ENCODE results near the gene POLR3H. TPM values are rescaled to one million over a fixed set of nuclear protein-coding genes. Genes with fewer than 3 reads are reported as not detected.
"Not testable (repeated sequence)": the region's sequence is repeated elsewhere in the genome, so short reads cannot be mapped to it uniquely, and the experiment has no call there.

Gene POLR3H
- total RNA-seq, 2 donors from 2014 or later = 17.6 to 38.1 TPM

DNA sequence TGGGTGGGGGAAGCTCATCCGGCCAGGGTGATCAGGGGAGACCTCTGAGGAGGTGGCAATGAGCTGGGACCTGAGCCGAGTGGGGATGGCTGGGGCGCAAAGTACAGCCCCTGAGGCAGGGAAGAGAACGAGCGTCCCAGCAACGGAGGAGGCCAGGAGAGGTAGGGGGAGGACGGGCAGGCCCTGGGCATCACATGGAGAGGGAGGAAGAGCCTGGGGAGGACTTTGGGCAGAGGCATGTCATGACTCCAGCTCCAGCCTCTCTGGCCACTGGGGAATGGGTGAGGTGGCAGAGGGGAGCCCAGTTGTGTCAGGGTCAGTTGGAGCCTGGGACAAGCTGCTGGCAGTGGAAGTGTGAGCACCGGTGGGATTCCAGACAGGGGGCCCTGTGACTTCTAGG is 33.8 kb upstream of the POLR3H start:
- H3K27me3 ChIP-seq (replicated peaks; ENCODE audit: insufficient read depth) = no peaks in the 10 kb centered on the region
- H3K36me3 ChIP-seq = peaks cover 39% of the 10 kb centered on the region
- TF ChIP-seq, protein P1, sequence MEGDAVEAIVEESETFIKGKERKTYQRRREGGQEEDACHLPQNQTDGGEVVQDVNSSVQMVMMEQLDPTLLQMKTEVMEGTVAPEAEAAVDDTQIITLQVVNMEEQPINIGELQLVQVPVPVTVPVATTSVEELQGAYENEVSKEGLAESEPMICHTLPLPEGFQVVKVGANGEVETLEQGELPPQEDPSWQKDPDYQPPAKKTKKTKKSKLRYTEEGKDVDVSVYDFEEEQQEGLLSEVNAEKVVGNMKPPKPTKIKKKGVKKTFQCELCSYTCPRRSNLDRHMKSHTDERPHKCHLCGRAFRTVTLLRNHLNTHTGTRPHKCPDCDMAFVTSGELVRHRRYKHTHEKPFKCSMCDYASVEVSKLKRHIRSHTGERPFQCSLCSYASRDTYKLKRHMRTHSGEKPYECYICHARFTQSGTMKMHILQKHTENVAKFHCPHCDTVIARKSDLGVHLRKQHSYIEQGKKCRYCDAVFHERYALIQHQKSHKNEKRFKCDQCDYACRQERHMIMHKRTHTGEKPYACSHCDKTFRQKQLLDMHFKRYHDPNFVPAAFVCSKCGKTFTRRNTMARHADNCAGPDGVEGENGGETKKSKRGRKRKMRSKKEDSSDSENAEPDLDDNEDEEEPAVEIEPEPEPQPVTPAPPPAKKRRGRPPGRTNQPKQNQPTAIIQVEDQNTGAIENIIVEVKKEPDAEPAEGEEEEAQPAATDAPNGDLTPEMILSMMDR (IDR thresholded peaks at IDR 0.05) = no peak
- H3K27ac ChIP-seq = no peak overlapping the region
- no peak overlapping the region for H3K4me3 ChIP-seq
- H3K9me3 ChIP-seq = no peaks in the 10 kb centered on the region
- H3K4me1 ChIP-seq (ENCODE audit: control insufficient read depth in 1 of 2, low read depth in 2 of 2) = peaks cover 0 to 11% of the 10 kb centered on the region in 2 donors
- DNase-seq (ENCODE audit: low spot score) = no peak
- ATAC-seq (ENCODE audit: insufficient number of reproducible peaks, low FRiP score, low read depth) = no peak

DNA sequence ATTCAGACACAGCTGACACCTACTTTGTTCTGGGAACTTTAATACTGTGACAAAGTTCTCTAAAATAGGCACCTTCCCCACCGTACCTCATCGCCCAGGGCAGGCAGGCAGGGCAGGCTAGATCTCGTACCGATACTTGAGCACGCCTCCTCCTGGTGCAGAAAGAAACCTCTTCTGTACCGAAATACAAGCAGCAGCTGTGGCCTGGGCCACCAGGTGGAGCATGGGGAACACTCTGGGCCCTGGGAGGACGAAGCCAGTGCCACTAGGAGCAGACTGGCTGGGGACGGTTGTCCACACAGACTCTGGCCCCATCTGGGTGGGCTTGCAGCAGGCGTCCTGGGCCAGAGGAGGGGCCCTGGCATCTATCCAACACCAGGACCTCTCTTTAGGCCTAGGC is 32.6 kb upstream of the POLR3H start:
- Histone ChIP-seq H3K4me3 (no peak overlapping the region), H3K9me3 (no peaks in the 10 kb centered on the region), H3K4me1 (ENCODE audit: control insufficient read depth in 1 of 2, low read depth in 2 of 2) (peaks cover 0 to 11% of the 10 kb centered on the region in 2 donors), H3K36me3 (peaks cover 37% of the 10 kb centered on the region), H3K27ac (peak overlapping the region; percentile 34 to 62), H3K27me3 (replicated peaks; ENCODE audit: insufficient read depth) (no peaks in the 10 kb centered on the region)
- TF ChIP-seq, protein P1 (IDR thresholded peaks at IDR 0.05) = peak; percentile 76
- ATAC-seq (ENCODE audit: insufficient number of reproducible peaks, low FRiP score, low read depth) = peak; percentile 70
- DNase-seq (ENCODE audit: low spot score) = no peak

DNA sequence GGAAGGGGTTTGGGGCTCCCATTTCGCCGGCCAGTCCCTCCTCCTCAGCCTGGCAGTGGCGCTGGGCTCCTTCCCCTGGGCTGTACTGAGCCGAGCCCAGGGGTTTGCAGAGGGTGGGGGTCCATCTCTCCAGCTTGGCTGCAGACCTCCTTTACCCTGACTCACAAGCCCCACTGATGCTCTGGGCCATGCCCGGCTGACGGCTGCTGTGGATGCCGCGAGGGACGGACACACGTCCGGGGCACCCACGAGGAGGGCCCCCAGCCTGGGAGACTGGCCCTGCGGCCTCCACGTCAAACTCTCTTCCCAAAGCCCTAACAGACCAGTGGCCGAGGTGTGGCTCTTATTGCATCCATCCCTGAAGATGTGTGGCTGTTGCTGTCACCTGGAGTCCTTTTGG is 31.3 kb upstream of the POLR3H start:
- no peaks in the 10 kb centered on the region for H3K9me3 ChIP-seq
- H3K27ac ChIP-seq = peak overlapping the region; percentile 61 to 64
- TF ChIP-seq, protein P1 (IDR thresholded peaks at IDR 0.05) = no peak
- DNase-seq (ENCODE audit: low spot score) (no peak), ATAC-seq (ENCODE audit: insufficient number of reproducible peaks, low FRiP score, low read depth) (no peak)
- no peak overlapping the region for H3K4me3 ChIP-seq
- peaks cover 40% of the 10 kb centered on the region for H3K36me3 ChIP-seq
- no peaks in the 10 kb centered on the region for H3K27me3 ChIP-seq (replicated peaks; ENCODE audit: insufficient read depth)
- peaks cover 0 to 11% of the 10 kb centered on the region in 2 donors for H3K4me1 ChIP-seq (ENCODE audit: control insufficient read depth in 1 of 2, low read depth in 2 of 2)

DNA sequence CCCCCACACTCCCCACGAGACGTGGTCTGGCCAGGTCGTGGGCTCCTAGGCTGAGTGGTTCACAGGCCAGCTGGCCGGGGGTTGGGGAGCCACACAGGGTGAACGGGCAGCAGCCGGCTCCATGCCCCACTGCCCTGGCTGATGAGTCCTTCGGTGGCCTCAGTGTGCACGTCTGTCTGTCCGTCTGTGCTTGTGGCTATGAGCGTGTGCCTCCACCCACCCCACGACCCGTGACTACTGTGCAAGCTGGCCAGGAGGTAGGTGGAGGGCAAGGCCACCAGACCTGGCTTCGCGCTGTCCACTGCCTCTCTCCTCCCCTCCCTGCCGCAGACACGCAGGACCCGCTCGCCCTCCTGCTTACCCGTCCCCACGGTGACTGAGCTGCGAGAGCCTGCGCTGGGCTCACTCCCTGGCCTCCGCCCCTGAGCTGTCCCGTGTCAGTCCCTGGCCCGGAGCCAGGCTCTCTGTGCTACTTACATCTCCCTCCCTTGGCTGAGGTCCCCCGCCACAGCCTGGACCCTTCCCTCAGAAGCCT is 30.6 kb upstream of the POLR3H start:
- TF ChIP-seq, protein P1 (IDR thresholded peaks at IDR 0.05) = no peak
- DNase-seq (ENCODE audit: low spot score) = no peak

DNA sequence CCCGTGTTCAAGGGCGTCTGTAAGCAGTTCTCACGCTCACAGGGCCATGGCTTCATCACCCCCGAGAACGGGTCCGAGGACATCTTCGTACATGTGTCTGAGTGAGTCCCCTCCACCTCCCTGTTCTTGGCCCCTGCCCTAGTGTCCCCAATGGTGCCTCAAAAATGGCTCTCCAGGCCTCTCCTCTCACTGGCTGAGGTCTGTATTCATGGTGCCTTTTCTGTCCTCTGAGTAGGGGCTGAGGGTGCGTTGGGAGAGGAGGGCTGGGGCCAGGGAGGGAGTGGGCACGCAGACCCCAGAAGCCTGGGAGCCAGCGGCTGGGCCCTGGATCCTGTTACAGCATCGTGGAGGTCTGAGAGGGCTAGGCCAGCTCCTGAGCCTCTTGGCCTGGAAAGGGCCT is 29.4 kb upstream of the POLR3H start:
- H3K4me1 ChIP-seq (ENCODE audit: control insufficient read depth in 1 of 2, low read depth in 2 of 2) = peaks cover 6 to 28% of the 10 kb centered on the region in 2 donors
- ATAC-seq (ENCODE audit: insufficient number of reproducible peaks, low FRiP score, low read depth) = no peak
- H3K27ac ChIP-seq = no peak overlapping the region
- TF ChIP-seq, protein P1 (IDR thresholded peaks at IDR 0.05) = no peak
- no peaks in the 10 kb centered on the region for H3K27me3 ChIP-seq (replicated peaks; ENCODE audit: insufficient read depth)
- H3K4me3 ChIP-seq = no peak overlapping the region
- H3K36me3 ChIP-seq = peaks cover 35% of the 10 kb centered on the region
- no peaks in the 10 kb centered on the region for H3K9me3 ChIP-seq
- DNase-seq (ENCODE audit: low spot score) = no peak

More for the DNA sequence above, 30.6 kb upstream of the POLR3H start:
- Histone ChIP-seq H3K27me3 (replicated peaks; ENCODE audit: insufficient read depth) (no peaks in the 10 kb centered on the region), H3K4me1 (ENCODE audit: control insufficient read depth in 1 of 2, low read depth in 2 of 2) (peaks cover 0 to 16% of the 10 kb centered on the region in 2 donors), H3K4me3 (no peak overlapping the region), H3K36me3 (peaks cover 40% of the 10 kb centered on the region), H3K27ac (peak overlapping the region; percentile 61 to 64), H3K9me3 (no peaks in the 10 kb centered on the region)
- no peak for ATAC-seq (ENCODE audit: insufficient number of reproducible peaks, low FRiP score, low read depth)

DNA sequence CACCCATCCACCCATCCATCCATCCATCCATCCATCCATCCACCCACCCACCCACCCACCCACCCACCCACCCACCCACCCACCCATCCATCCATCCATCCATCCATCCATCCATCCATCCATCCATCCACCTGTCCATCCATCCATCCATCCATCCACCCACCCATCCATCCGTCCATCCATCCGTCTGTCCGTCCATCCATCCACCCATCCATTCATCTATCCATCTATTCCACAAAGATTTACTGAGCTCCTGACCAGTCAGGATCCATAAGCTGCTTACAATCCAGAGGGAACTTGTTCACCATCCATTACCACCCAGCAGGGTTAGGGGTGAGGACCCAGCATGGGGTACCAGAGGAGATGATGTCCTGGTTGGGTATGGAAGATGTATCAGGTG is 28.0 kb upstream of the POLR3H start:
- H3K36me3 ChIP-seq = peaks cover 31% of the 10 kb centered on the region
- DNase-seq (ENCODE audit: low spot score); H3K9me3 ChIP-seq; ATAC-seq (ENCODE audit: insufficient number of reproducible peaks, low FRiP score, low read depth); H3K4me3 ChIP-seq; H3K27me3 ChIP-seq (replicated peaks; ENCODE audit: insufficient read depth); H3K27ac ChIP-seq: not testable (repeated sequence)
- peaks cover 14 to 42% of the 10 kb centered on the region in 2 donors for H3K4me1 ChIP-seq (ENCODE audit: control insufficient read depth in 1 of 2, low read depth in 2 of 2)
